ENCODE data around the gene ARSG. TPM values are rescaled to one million over a fixed set of nuclear protein-coding genes. Genes with fewer than 3 reads are reported as not detected.
"Not testable (repeated sequence)": the region's sequence is repeated elsewhere in the genome, so short reads cannot be mapped to it uniquely, and the experiment has no call there.

The ARSG gene
- total RNA-seq, 2 experiments from 2014 or later = 9.0 to 10.5 TPM

DNA sequence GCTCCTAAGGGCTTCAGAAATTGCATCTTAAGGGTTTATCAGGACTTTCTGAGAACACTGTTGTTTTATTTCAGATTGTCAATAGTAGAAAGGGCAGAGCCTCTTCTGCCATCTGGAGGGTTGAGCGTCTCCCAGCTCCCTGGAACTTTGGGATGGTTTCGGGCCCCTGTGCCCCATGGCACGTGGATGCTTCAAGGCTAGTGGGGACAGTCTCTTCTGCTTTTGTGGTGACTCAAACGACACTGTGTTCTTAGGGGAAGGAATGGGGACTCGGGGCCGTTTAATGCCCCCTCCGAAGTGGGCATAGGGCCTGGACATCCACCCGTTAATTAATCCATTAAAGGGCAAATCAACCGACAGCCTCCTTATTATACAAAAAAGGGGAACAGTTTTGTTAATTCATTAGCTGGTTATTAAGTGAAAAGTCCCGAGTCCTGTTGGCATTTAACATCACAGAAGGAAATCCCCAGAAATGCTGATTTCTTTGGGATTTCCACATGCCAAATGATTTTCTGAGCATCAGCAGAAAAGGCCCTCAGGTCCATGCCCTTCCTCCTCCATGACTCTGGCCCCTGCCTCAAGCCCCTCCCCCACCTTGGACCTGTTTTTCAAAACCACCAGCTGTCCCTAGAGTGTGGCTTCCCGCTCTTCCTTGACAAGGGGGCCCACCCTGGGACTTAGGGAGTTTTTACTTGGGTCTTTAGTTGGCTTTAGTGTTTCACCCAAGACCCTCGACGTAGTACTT lies 68.7 kb downstream of the ARSG start:
- H3K9me3 Mint-ChIP-seq = no peaks in the 10 kb centered on the region
- intact Hi-C loops (cut with micrococcal nuclease) = loop anchor here (5.0 to 10.0 kb wide), 2 partner anchors 178 to 1055 kb away; partner anchors contain the start of gene MAP2K6
- H3K36me3 Mint-ChIP-seq (ENCODE audit: low read depth) = peaks cover 6% of the 10 kb centered on the region
- no peak for DNase-seq
- no peak overlapping the region for H3K27ac Mint-ChIP-seq
- CTCF ChIA-PET = interaction anchor here (0.8 kb wide), 1 partner anchor 54 kb away, joined by 3 read pairs; no protein-coding TSS in a partner anchor
- no peaks in the 10 kb centered on the region for H3K27me3 Mint-ChIP-seq (ENCODE audit: low read depth)
- peaks cover 26% of the 10 kb centered on the region for H3K4me1 Mint-ChIP-seq (ENCODE audit: low read depth)
- no peak overlapping the region for H3K4me3 Mint-ChIP-seq

DNA sequence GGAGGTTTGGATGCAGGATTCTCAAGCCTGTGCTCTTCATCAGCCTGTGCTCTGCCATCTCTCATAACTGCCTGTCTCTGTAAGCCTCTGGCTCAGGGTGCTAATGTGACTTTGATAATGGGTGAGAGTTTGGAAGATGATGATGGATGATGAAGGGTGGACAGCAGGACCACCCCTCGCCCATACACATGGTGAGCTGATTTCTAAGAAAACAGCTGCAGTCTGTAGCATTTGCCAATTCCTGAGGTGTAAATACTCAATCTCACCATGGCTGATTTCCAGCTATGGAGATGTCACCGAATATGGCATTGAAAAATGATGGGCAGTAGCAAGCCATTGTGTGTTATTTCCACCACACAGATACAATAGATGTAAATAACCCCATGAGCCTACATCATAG lies 74.2 kb downstream of the ARSG start:
- CTCF ChIA-PET = interaction anchor here (0.7 kb wide), 1 partner anchor 348 kb away, joined by 3 read pairs; no protein-coding TSS in a partner anchor
- Mint-ChIP-seq H3K27me3 (ENCODE audit: low read depth) (no peaks in the 10 kb centered on the region), H3K36me3 (ENCODE audit: low read depth) (peaks cover 2% of the 10 kb centered on the region), H3K4me1 (ENCODE audit: low read depth) (no peaks in the 10 kb centered on the region), H3K4me3 (no peak overlapping the region), H3K27ac (no peak overlapping the region), H3K9me3 (no peaks in the 10 kb centered on the region)
- intact Hi-C loops (cut with micrococcal nuclease) = no loop called here
- no peak for DNase-seq

DNA sequence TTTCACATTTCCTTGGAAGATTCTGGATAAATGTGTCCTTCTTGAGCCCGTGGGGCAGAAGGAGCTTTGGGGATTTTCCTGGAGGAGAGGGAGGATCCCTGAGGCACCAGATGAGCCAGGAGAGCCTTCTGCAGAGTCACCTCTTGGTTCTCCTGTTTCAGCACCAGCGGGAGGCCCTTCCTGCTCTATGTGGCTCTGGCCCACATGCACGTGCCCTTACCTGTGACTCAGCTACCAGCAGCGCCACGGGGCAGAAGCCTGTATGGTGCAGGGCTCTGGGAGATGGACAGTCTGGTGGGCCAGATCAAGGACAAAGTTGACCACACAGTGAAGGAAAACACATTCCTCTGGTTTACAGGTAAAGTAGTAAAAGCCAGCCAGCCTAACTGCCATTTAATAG lies 77.1 kb downstream of the ARSG start:
- DNase-seq = no peak
- CTCF ChIA-PET = no interaction called here
- H3K27me3 Mint-ChIP-seq (ENCODE audit: low read depth) = no peaks in the 10 kb centered on the region
- H3K36me3 Mint-ChIP-seq (ENCODE audit: low read depth) = peaks cover 2% of the 10 kb centered on the region
- no peak overlapping the region for H3K4me3 Mint-ChIP-seq
- no peaks in the 10 kb centered on the region for H3K4me1 Mint-ChIP-seq (ENCODE audit: low read depth)
- H3K9me3 Mint-ChIP-seq = no peaks in the 10 kb centered on the region
- H3K27ac Mint-ChIP-seq = no peak overlapping the region
- intact Hi-C loops (cut with micrococcal nuclease) = no loop called here

DNA sequence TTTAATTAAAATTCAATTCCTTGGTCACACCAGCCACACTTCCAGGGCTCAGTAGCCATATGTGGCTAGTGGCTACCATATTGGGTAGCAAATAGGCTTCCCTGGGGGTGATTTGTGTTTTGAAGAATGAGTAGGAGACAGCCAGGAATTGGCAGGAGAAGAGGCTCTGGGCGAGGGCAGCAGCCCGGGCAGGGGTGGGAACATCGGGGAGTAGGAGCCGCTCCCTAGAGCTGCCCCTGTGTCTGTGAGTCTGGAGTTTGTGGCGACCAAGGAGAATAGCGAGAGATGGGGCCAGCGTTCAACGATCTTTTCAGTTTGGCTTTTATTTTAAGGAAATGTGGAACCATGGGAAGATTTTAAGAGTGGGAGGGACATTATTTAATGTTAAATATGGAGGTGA lies 84.3 kb downstream of the ARSG start:
- CTCF ChIA-PET = interaction anchor here (0.7 kb wide), 1 partner anchor 78 kb away, joined by 3 read pairs; no protein-coding TSS in a partner anchor
- Mint-ChIP-seq H3K9me3 (no peaks in the 10 kb centered on the region), H3K27me3 (ENCODE audit: low read depth) (no peaks in the 10 kb centered on the region), H3K4me3 (no peak overlapping the region), H3K36me3 (ENCODE audit: low read depth) (no peaks in the 10 kb centered on the region), H3K4me1 (ENCODE audit: low read depth) (no peaks in the 10 kb centered on the region), H3K27ac (no peak overlapping the region)
- intact Hi-C loops (cut with micrococcal nuclease) = no loop called here
- DNase-seq = no peak

DNA sequence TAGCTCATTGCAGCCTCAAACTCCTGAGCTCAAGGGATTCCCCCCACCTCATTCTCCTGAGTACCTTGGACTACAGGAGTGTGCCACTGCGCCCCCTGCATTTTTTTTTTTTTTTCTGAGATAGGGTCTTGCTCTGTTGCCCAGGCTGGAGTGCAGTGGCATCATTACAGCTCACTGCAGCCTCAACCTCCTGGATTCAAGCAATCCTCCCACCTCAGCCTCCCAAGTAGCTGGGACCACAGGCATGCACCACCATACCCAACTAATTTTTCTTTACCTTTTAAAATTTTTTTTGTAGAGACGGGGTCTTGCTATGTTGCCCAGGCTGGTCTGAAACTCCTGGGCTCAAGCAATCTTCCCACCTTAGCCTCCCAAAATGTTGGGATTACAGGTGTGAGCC lies 84.9 kb downstream of the ARSG start:
- intact Hi-C loops (cut with micrococcal nuclease); H3K9me3 Mint-ChIP-seq; H3K27me3 Mint-ChIP-seq (ENCODE audit: low read depth); H3K4me1 Mint-ChIP-seq (ENCODE audit: low read depth); H3K36me3 Mint-ChIP-seq (ENCODE audit: low read depth); H3K27ac Mint-ChIP-seq; DNase-seq; H3K4me3 Mint-ChIP-seq: not testable (repeated sequence)
- CTCF ChIA-PET = interaction anchor here (0.6 kb wide), 1 partner anchor 26 kb away, joined by 3 read pairs; no protein-coding TSS in a partner anchor

DNA sequence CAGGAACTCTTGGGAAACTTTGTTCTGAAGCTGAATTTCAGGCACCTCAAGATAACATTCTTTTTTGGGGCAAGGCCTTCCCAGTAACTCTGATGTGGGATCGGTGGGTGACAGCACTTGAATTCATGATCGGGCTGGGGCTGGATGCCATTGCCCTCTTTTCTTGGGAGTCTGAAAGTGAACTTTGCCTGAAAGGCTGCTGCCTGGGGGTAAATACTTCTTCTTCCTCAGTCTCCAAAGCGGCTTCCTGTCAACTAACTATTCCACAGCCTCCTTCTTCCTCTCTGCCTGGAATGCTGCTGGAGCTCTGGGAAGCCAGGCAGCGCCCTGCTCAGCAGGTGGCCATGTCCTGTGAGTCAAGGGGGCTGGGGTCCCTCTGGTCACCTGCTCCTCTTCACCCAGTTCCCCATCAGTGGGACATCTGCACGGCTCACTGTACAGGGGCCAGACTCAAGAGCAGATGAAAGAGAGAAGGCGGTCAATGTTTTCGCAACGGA lies 86.5 kb downstream of the ARSG start:
- CTCF ChIA-PET = no interaction called here
- Mint-ChIP-seq H3K9me3 (no peaks in the 10 kb centered on the region), H3K27me3 (ENCODE audit: low read depth) (no peaks in the 10 kb centered on the region), H3K27ac (no peak overlapping the region), H3K4me1 (ENCODE audit: low read depth) (no peaks in the 10 kb centered on the region), H3K36me3 (ENCODE audit: low read depth) (no peaks in the 10 kb centered on the region), H3K4me3 (no peak overlapping the region)
- DNase-seq = no peak
- intact Hi-C loops (cut with micrococcal nuclease) = no loop called here

DNA sequence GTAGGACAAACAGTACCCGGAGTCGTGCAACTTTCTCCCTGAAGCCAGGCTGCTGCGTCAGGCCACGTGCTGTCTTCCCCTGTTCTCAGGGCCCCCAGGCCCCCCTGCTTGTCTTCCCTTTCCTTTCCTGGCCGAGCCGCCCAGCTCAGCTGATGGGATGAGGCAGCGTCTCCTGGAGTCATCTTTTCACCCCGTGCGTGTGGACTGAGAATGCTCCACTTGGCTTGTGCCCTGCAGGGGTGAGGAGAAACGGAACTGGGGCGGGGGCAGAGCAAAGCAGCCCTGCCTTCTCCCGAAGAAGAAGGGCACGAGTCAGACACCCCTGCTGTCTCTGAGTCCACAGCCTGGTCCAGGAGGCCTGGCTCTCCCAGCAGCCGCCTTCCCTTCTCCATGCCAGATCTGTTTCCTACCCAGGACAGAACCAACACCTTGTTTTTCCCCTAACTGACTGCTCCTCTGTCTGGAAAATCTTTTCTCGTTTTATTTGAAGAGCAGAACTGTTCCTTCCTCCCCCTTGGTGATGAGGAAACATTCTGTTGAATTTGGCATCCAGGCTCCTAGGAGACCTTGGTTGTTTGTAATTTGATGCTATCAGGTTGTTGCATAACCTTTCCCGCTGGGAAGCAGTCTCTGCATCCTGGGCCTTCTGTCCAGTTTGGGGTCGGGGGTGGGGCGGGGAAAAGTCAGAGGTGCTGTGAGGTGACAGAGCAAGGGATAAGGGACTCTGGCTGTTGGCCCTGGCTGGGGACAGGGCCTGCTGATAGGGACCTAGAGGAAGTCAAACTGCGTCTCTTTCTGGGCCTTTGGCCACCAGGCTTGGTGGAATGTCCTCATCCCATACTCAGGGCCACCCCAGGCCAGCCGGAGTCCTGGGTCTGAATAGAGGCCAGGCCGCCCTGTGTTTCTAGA lies 87.2 kb downstream of the ARSG start:
- DNase-seq = no peak
- no peaks in the 10 kb centered on the region for H3K9me3 Mint-ChIP-seq
- intact Hi-C loops (cut with micrococcal nuclease) = no loop called here
- H3K27ac Mint-ChIP-seq = no peak overlapping the region
- no peaks in the 10 kb centered on the region for H3K36me3 Mint-ChIP-seq (ENCODE audit: low read depth)
- no peaks in the 10 kb centered on the region for H3K27me3 Mint-ChIP-seq (ENCODE audit: low read depth)
- no peak overlapping the region for H3K4me3 Mint-ChIP-seq
- CTCF ChIA-PET = no interaction called here
- peaks cover 4% of the 10 kb centered on the region for H3K4me1 Mint-ChIP-seq (ENCODE audit: low read depth)

DNA sequence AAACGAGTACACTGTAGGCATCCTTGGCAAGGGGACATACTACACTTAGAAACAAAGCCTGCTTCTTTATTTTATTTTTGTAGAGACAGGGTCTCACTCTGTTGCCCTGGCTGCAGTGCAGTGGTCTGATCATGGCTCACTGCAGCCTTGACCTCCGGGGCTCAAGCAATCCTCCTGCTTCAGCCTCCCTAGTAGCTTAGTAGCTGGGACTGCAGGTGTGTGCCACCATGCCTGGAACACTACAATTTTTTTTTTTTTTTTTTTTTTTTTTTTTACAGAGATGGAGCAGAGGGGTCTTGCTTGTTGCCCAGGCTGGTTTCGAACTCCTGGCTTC lies 87.8 kb downstream of the ARSG start:
- Mint-ChIP-seq H3K4me1 (ENCODE audit: low read depth) (peaks cover 10% of the 10 kb centered on the region), H3K4me3 (no peak overlapping the region), H3K27ac (no peak overlapping the region), H3K27me3 (ENCODE audit: low read depth) (no peaks in the 10 kb centered on the region), H3K9me3 (no peaks in the 10 kb centered on the region), H3K36me3 (ENCODE audit: low read depth) (no peaks in the 10 kb centered on the region)
- CTCF ChIA-PET = no interaction called here
- intact Hi-C loops (cut with micrococcal nuclease) = no loop called here
- no peak for DNase-seq

DNA sequence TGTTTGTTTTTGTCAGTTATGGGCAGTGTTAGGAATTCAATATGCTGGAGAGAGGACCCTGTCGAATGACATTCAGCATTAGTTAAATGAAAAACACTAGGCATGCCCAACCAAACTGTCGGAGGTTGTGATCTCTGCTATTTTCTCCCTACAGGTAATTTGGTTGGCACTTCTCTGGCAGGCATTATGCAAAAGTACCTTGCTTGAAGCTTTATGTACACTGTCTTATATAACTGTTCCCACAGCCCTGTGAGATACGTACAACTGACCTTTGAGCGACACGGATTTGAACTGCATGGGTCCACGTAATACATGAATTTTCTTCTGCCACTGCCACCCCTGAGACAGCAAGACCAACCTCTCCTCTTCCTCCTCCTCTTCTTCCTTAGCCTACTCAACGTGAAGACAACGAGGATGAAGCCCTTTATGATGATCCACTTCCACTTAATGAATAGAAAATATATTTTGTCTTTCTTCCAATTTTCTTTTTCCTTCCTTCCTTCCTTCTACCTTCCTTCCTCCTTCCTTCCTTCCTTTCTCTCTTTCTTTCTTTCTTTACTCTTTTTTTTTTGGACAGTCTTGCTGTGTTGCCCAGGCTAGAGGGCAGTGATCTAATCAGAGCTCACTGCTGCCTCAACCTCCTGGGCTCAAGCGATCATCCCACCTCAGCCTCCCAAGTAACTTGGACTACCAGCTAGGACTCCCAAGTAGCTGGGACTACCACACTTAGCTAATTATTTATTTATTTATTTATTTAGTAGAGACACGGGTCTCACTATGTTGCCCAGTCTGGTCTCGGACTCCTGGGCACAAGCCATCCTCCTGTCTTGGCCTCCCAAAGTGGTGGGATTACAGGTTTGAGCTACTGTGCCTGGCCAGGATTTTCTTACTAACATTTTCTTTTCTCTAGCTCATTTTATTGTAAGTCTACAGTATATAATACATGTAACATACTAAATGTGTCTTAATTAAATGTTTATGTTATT lies 88.7 kb downstream of the ARSG start:
- Mint-ChIP-seq H3K36me3 (ENCODE audit: low read depth) (no peaks in the 10 kb centered on the region), H3K4me1 (ENCODE audit: low read depth) (peaks cover 15% of the 10 kb centered on the region), H3K4me3 (no peak overlapping the region), H3K27me3 (ENCODE audit: low read depth) (no peaks in the 10 kb centered on the region), H3K27ac (no peak overlapping the region), H3K9me3 (no peaks in the 10 kb centered on the region)
- no peak for DNase-seq
- CTCF ChIA-PET = interaction anchor here (0.7 to 1.1 kb wide), 2 partner anchors 9 to 52 kb away, joined by 3 read pairs; no protein-coding TSS in a partner anchor
- intact Hi-C loops (cut with micrococcal nuclease) = no loop called here

DNA sequence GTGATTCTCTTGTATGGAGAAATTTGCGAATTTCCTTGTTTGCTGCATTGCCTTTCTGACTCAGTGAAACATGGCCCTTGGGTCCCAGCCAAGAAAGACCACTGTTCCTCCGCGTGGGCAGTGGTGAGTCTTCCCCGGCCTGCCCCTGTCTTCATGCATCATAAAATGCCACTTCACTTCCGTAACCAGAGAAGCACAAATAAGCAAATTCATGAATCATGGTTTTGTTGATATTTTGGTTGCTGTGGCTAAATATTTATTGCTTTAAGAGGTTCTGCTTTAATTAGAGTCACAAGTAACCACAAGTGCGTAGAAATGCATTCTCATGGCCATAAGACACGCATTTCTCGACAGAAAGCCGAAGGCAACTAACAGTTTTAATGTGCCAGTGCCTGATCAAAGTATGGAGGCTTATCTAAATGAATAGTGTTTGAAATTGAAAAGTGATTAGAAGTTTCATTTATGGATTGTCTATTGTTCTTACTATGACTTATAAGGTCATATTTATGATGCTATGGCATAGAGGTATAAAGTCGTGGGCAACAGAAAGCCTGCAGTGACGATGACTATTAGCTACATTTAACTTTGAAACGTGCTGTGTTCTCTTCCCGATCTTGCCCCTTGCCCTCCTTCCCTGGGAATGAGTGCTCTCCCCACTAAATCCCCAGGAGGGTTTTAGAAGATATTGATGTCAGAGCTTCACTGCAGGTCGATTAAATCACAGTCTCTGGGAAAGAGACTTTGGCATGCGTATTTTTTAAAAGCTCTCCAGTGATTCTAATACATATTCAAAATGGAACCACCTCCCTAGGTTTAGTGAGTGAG lies 90.0 kb downstream of the ARSG start:
- no peaks in the 10 kb centered on the region for H3K27me3 Mint-ChIP-seq (ENCODE audit: low read depth)
- H3K4me3 Mint-ChIP-seq = no peak overlapping the region
- no peaks in the 10 kb centered on the region for H3K36me3 Mint-ChIP-seq (ENCODE audit: low read depth)
- H3K27ac Mint-ChIP-seq = no peak overlapping the region
- no peaks in the 10 kb centered on the region for H3K9me3 Mint-ChIP-seq
- intact Hi-C loops (cut with micrococcal nuclease) = no loop called here
- CTCF ChIA-PET = interaction anchor here (0.6 to 1.0 kb wide), 2 partner anchors 17 to 44 kb away, joined by 3 to 6 read pairs; no protein-coding TSS in a partner anchor
- no peak for DNase-seq
- H3K4me1 Mint-ChIP-seq (ENCODE audit: low read depth) = peaks cover 15% of the 10 kb centered on the region

DNA sequence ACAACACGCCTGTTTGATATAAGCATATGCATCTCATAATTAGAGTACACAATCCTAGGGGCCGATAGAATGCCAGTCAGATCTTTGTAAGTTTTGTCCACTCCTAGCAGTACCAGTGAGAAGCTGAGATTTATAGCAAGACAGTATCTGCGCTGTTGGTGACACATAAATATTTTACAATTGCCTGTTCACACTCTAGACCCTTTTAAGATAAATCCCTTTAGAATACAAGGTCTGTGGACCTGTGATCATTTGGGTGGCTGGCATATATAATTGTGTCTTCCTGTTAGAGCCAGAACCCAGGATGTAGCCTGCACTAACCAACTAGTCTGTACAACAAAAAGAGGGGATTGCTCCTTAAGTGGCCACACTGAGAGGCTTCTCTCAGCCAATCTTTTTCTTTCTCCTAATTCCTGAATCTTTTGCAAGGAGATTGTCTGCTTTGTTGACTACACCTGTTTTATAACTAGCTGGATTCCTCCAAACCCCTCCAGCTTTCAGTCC lies 91.3 kb downstream of the ARSG start:
- no peak for DNase-seq
- Mint-ChIP-seq H3K4me3 (no peak overlapping the region), H3K4me1 (ENCODE audit: low read depth) (peaks cover 15% of the 10 kb centered on the region), H3K27me3 (ENCODE audit: low read depth) (no peaks in the 10 kb centered on the region), H3K36me3 (ENCODE audit: low read depth) (no peaks in the 10 kb centered on the region), H3K9me3 (no peaks in the 10 kb centered on the region), H3K27ac (no peak overlapping the region)
- intact Hi-C loops (cut with micrococcal nuclease) = no loop called here
- CTCF ChIA-PET = interaction anchor here (1.0 kb wide), 1 partner anchor 16 kb away, joined by 6 read pairs; no protein-coding TSS in a partner anchor

All from activated naive CD4-positive, alpha-beta T cell treated with anti-CD3 and anti-CD28 coated beads for 36 hours (primary cell).